HG03095 (cell line): Measurements from ENCODE around the gene ZNF558.
"Not testable (repeated sequence)": the region's sequence is repeated elsewhere in the genome, so short reads cannot be mapped to it uniquely, and the experiment has no call there.

Experiments used
- ATAC-seq: cut with Tn5 transposase; IDR thresholded peaks from one replicate; pipeline ENCODE4 v1.9.1; 2021; ENCODE audit warnings: moderate library complexity; ENCODE audit not compliant: unreplicated experiment

Gene ZNF558

GRCh38 chr19:8811315-8812172 lies 20.6 kb downstream of the ZNF558 start:
- ATAC-seq: no peak

DNA sequence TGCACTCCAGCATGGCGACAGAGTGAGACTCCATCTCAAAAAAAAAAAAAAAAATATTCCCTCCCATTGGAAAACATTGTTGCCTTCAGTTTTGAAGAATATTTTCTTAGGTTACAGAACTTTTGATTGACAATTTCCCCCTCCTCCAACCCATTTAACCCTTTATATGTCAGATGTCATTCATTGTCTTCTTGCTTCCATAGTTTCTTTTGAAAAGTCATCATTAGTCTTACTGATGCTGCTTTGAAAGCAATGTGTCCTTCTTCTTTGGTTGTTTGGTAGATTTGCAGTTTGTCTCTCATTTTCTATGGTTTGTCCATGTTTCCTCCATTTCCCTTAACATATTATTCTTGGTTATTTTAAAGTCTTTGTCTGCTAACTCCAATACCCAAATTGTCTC lies 25.4 kb downstream of the ZNF558 start:
- ATAC-seq: no peak

- no peak for ATAC-seq
Observed at GRCh38 chr19:8794823-8795222, 37.3 kb downstream of the ZNF558 start.

- ATAC-seq: not testable (repeated sequence)
Observed at GRCh38 chr19:8773587-8773986, 58.5 kb downstream of the ZNF558 start.

GRCh38 chr19:8769265-8769664 lies 62.8 kb downstream of the ZNF558 start:
- ATAC-seq: not testable (repeated sequence)

DNA sequence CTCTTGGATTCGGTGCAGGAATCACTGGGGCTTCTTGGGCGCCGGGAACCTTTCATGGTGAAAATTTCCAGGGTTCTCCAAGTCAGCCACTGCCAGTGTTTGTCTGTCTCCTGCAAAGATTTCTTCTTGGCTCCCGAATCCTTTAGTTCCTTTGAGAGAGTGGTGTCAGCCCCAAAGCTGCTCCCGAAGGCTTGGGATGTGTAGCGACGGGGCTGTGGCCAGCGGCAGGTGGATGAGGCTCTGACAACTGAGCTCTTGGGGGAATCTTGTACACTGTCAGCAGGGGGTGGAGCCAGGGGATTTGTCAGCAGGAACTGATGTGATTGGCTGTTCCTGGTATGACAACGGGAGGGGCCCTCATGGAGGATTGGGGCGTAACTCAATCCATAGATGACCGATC lies 64.8 kb downstream of the ZNF558 start:
- ATAC-seq: not testable (repeated sequence)
